H1 (cell line): ENCODE results near the gene FHL1. TPM values are rescaled to one million over a fixed set of nuclear protein-coding genes. Genes with fewer than 3 reads are reported as not detected.

Experiments used
- CTCF ChIA-PET: fragments of 300-600 bp; sonication (Branson Sonifier 250); formaldehyde crosslinking; loops from one replicate; lab custom pipeline; 2021; ENCODE audit not compliant: partially characterized antibody; lab: Charles Lee
- POLR2A ChIA-PET: fragments of 300-600 bp; sonication (Branson Sonifier 250); formaldehyde crosslinking; loops from one replicate; lab custom pipeline; 2021; ENCODE audit warnings: inconsistent platforms; ENCODE audit not compliant: partially characterized antibody; lab: Charles Lee
- DNase-seq, 2 experiments: peaks; one replicate each; pipeline versions ENCODE4 v3.0.0 to v3.0.0-alpha.2; 2010 to 2022; ENCODE audit warnings: low spot score in 2 of 2, low read depth in 1 of 2, mixed read lengths in 1 of 2
- FAIRE-seq: peaks from 2 replicates; lab custom pipeline; 2011; peaks lifted over from hg19 to GRCh38; lab: Jason Lieb, UNC
- H2AFZ ChIP-seq: 2 replicates; pipeline ENCODE4 v1.8.1; 2012; ENCODE audit warnings: low read length, inconsistent platforms
- H2AK5ac ChIP-seq: 2 replicates; pipeline ENCODE4 v1.6.1; 2013; ENCODE audit warnings: low read depth, low read length
- H2BK120ac ChIP-seq: replicated peaks from 2 replicates; pipeline ENCODE3; 2013; ENCODE audit warnings: low read depth, low read length, inconsistent platforms
- H2BK12ac ChIP-seq: 2 replicates; pipeline ENCODE4 v1.6.1; 2013; ENCODE audit warnings: low read depth, low read length
- H2BK15ac ChIP-seq: 2 replicates; pipeline ENCODE4 v1.6.1; 2013; ENCODE audit warnings: low read length
- H2BK20ac ChIP-seq: 2 replicates; pipeline ENCODE4 v1.6.1; 2013; ENCODE audit warnings: low read length
- H2BK5ac ChIP-seq: 2 replicates; pipeline ENCODE4 v1.6.1; 2013; ENCODE audit warnings: low read depth, low read length
- H3K14ac ChIP-seq: 2 replicates; pipeline ENCODE4 v1.6.1; 2013; ENCODE audit warnings: inconsistent platforms; ENCODE audit not compliant: insufficient read length
- H3K18ac ChIP-seq: 2 replicates; pipeline ENCODE4 v1.6.1; 2013; ENCODE audit warnings: low read length; ENCODE audit errors: extremely low read depth
- H3K23ac ChIP-seq: 2 replicates; pipeline ENCODE4 v1.6.1; 2013; ENCODE audit warnings: inconsistent platforms; ENCODE audit not compliant: insufficient read length
- H3K23me2 ChIP-seq: 2 replicates; pipeline ENCODE4 v1.6.1; 2013; ENCODE audit warnings: low read depth, low read length
- H3K27ac ChIP-seq: 2 replicates; pipeline ENCODE4 v1.6.1; 2011; ENCODE audit warnings: low read depth, low read length, inconsistent platforms
- H3K27me3 ChIP-seq, 4 experiments: replicated peaks in 1 of 4; 1 replicate in 1 of 4; 2 replicates in 3 of 4; pipeline versions ENCODE4 v1.6.1 to v1.8.1; 2011 to 2013; ENCODE audit warnings: low read length in 3 of 4, mild to moderate bottlenecking in 3 of 4, inconsistent platforms in 2 of 4, mixed read lengths in 2 of 4, moderate library complexity in 1 of 4; ENCODE audit not compliant: control insufficient read depth in 3 of 4, insufficient read depth in 3 of 4; ENCODE audit errors: extremely low read depth in 1 of 4
- H3K36me3 ChIP-seq, 4 experiments: 2 replicates each; pipeline versions ENCODE4 v1.6.1 to v1.8.1; 2011 to 2013; ENCODE audit warnings: mild to moderate bottlenecking in 4 of 4, low read length in 3 of 4, moderate library complexity in 2 of 4, control low read depth in 1 of 4, inconsistent platforms in 1 of 4; ENCODE audit not compliant: insufficient read depth in 4 of 4, control insufficient read depth in 2 of 4
- H3K4ac ChIP-seq: replicated peaks from 2 replicates; pipeline ENCODE3; 2013; ENCODE audit warnings: low read length, low read depth, mixed read lengths, inconsistent platforms; ENCODE audit not compliant: insufficient read length
- H3K4me1 ChIP-seq, 4 experiments: replicated peaks in 1 of 4; 1 replicate in 1 of 4; 2 replicates in 3 of 4; pipeline versions ENCODE4 v1.6.1 to v1.8.1; 2011 to 2013; ENCODE audit warnings: low read length in 3 of 4, inconsistent platforms in 2 of 4, mixed read lengths in 1 of 4; ENCODE audit not compliant: insufficient read depth in 4 of 4, control insufficient read depth in 3 of 4
- H3K4me2 ChIP-seq, 2 experiments: 2 replicates each; pipeline versions ENCODE4 v1.6.1 to v1.8.1; 2011 to 2013; ENCODE audit warnings: low read depth in 2 of 2, low read length in 2 of 2, control low read depth in 1 of 2, inconsistent platforms in 1 of 2, mild to moderate bottlenecking in 1 of 2; ENCODE audit not compliant: insufficient read depth in 1 of 2
- H3K4me3 ChIP-seq, 4 experiments: fragments of 200-600, 300-600 bp in 1 of 4; sonication (generic), shearing (Covaris generic), sonication (Bioruptor Twin) in 1 of 4; 2 replicates each; pipeline versions ENCODE4 v1.5.1 to v1.8.1; 2011 to 2016; ENCODE audit warnings: low read length in 4 of 4, low read depth in 3 of 4, control low read depth in 2 of 4, inconsistent platforms in 2 of 4, mild to moderate bottlenecking in 2 of 4, mixed read lengths in 1 of 4, moderate library complexity in 1 of 4; ENCODE audit not compliant: insufficient read depth in 2 of 4; ENCODE audit errors: extremely low read depth in 1 of 4
- H3K56ac ChIP-seq: replicated peaks from 2 replicates; pipeline ENCODE3; 2013; ENCODE audit warnings: low read depth, mild to moderate bottlenecking, mixed read lengths, low read length, inconsistent platforms; ENCODE audit not compliant: insufficient read length
- H3K79me1 ChIP-seq: 2 replicates; pipeline ENCODE4 v1.6.1; 2013; ENCODE audit warnings: low read depth, low read length, control low read depth
- H3K79me2 ChIP-seq, 2 experiments: 2 replicates each; pipeline versions ENCODE4 v1.6.1 to v1.8.1; 2012 to 2013; ENCODE audit warnings: low read length in 2 of 2, mild to moderate bottlenecking in 2 of 2, inconsistent platforms in 1 of 2; ENCODE audit not compliant: insufficient read depth in 2 of 2, control insufficient read depth in 1 of 2
- H3K9ac ChIP-seq, 4 experiments: replicated peaks in 1 of 4; 1 replicate in 1 of 4; 2 replicates in 3 of 4; pipeline versions ENCODE4 v1.6.1 to v1.8.1; 2011 to 2013; ENCODE audit warnings: low read depth in 3 of 4, low read length in 3 of 4, control low read depth in 2 of 4, mild to moderate bottlenecking in 2 of 4, moderate library complexity in 2 of 4, inconsistent platforms in 1 of 4; ENCODE audit errors: extremely low read depth in 1 of 4
- H3K9me3 ChIP-seq, 2 experiments: 2 replicates each; pipeline versions ENCODE4 v1.6.1 to v1.8.1; 2012 to 2013; ENCODE audit warnings: mild to moderate bottlenecking in 2 of 2, moderate library complexity in 2 of 2, control low read depth in 1 of 2, inconsistent platforms in 1 of 2, low read depth in 1 of 2, low read length in 1 of 2, mixed read lengths in 1 of 2; ENCODE audit not compliant: insufficient read depth in 2 of 2
- H4K20me1 ChIP-seq, 2 experiments: replicated peaks in 1 of 2; 2 replicates each; pipeline versions ENCODE3 to v1.8.1; 2011 to 2013; ENCODE audit warnings: inconsistent platforms in 2 of 2, low read length in 2 of 2, mild to moderate bottlenecking in 1 of 2; ENCODE audit not compliant: insufficient read depth in 2 of 2, control insufficient read depth in 1 of 2
- H4K5ac ChIP-seq: 2 replicates; pipeline ENCODE4 v1.6.1; 2013; ENCODE audit warnings: low read length, low read depth, mixed read lengths, inconsistent platforms; ENCODE audit not compliant: insufficient read length
- H4K8ac ChIP-seq: 2 replicates; pipeline ENCODE4 v1.8.0; 2013; ENCODE audit warnings: mild to moderate bottlenecking, moderate library complexity, low read length, inconsistent platforms; ENCODE audit not compliant: insufficient read depth; ENCODE audit errors: extremely low read depth
- H4K91ac ChIP-seq: replicated peaks from 2 replicates; pipeline ENCODE3; 2013; ENCODE audit warnings: low read length, mixed read lengths, inconsistent platforms; ENCODE audit not compliant: insufficient read length
- JUN ChIP-seq: IDR thresholded peaks from 2 replicates; pipeline ENCODE4 v1.6.1; 2011; ENCODE audit warnings: low read depth, mild to moderate bottlenecking, improper control_type of control experiment, low read length
- JUND ChIP-seq: IDR thresholded peaks from 2 replicates; pipeline ENCODE4 v1.6.1; 2011; ENCODE audit warnings: mild to moderate bottlenecking, improper control_type of control experiment, low read length
- RBBP5 ChIP-seq: IDR thresholded peaks from 2 replicates; pipeline ENCODE4 v1.7.1; 2012; ENCODE audit warnings: low read depth, mild to moderate bottlenecking, inconsistent platforms, low read length, moderate library complexity, borderline replicate concordance
- TAF7 ChIP-seq: optimal IDR thresholded peaks from 2 replicates; pipeline ENCODE3; 2011; ENCODE audit warnings: low read depth, mild to moderate bottlenecking, inconsistent platforms, low read length, moderate library complexity, borderline replicate concordance
- polyA plus RNA-seq, 7 experiments: library from polyadenylated mRNA; depleted of rRNA in 3 of 7; stranded (reverse) in 5 of 7; unstranded in 2 of 7; fragments of >200 nt in 5 of 7; fragments of 200-250 nt in 2 of 7; gene quantifications; 1 replicate in 5 of 7; 2 replicates in 1 of 7; 4 replicates in 1 of 7; pipeline versions ENCODE4 v1.2.1 to v1.2.3, GENCODE V29; 2011 to 2013; ENCODE audit warnings: missing spikeins in 2 of 7, mixed read lengths in 2 of 7
- total RNA-seq: library from RNA; stranded (reverse); fragmentation: NEBNext Ultra II Directional; extraction: Animal tissue kit (Norgen Biotek cat#: 25700); gene quantifications from 2 replicates; pipeline ENCODE4 v1.2.1, GENCODE V29; 2021
- TF ChIP-seq, protein P1 (sequence below): IDR thresholded peaks from 2 replicates; pipeline ENCODE4 v1.6.1; 2012; ENCODE audit warnings: inconsistent platforms

The FHL1 gene
- total and polyA plus RNA-seq, 2 of the 8 experiments (the other 6 are each of a cell fraction or from before 2014, with no cell fraction given) = 45.0 to 56.5 TPM

- no peak overlapping the region for H4K5ac ChIP-seq
- CTCF ChIA-PET = no interaction called here
- no peak overlapping the region for H3K23ac ChIP-seq
- DNase-seq = no peak
- no peaks in the 10 kb centered on the region for H3K79me2 ChIP-seq
- H3K79me1 ChIP-seq = no peaks in the 10 kb centered on the region
- H4K91ac ChIP-seq = no peak overlapping the region
- H2BK120ac ChIP-seq = no peak overlapping the region
- H3K9ac ChIP-seq = no peak overlapping the region
- no peaks in the 10 kb centered on the region for H3K9me3 ChIP-seq
- no peak overlapping the region for H3K14ac ChIP-seq
- H2BK12ac ChIP-seq = no peak overlapping the region
- no peaks in the 10 kb centered on the region for H3K23me2 ChIP-seq
- H2BK5ac ChIP-seq = no peak overlapping the region
- H3K4me1 ChIP-seq = peaks cover 0 to 2% (median 0%) of the 10 kb centered on the region in 4 experiments; a peak in 1 of 7 replicates
- peaks cover 0 to 1% of the 10 kb centered on the region in 2 experiments for H4K20me1 ChIP-seq
- no peak overlapping the region for H3K18ac ChIP-seq
- no peak overlapping the region for H2BK20ac ChIP-seq
- no peak overlapping the region for H3K56ac ChIP-seq
- no peak for FAIRE-seq
- H3K27me3 ChIP-seq = no peaks in the 10 kb centered on the region
- no peak overlapping the region for H2AK5ac ChIP-seq
- H2AFZ ChIP-seq = no peak overlapping the region
- H2BK15ac ChIP-seq = no peak overlapping the region
- peaks cover 3 to 25% (median 4%) of the 10 kb centered on the region in 4 experiments; a peak in 5 of 8 replicates for H3K36me3 ChIP-seq
- H3K27ac ChIP-seq = no peak overlapping the region
- no peak overlapping the region for H4K8ac ChIP-seq
- no peak overlapping the region for H3K4me3 ChIP-seq
- H3K4ac ChIP-seq = no peak overlapping the region
- POLR2A ChIA-PET = no interaction called here
- no peak overlapping the region for H3K4me2 ChIP-seq
- TF ChIP-seq TAF7 (no peak), RBBP5 (no peak), JUN (no peak), JUND (no peak)
- TF ChIP-seq, protein P1, sequence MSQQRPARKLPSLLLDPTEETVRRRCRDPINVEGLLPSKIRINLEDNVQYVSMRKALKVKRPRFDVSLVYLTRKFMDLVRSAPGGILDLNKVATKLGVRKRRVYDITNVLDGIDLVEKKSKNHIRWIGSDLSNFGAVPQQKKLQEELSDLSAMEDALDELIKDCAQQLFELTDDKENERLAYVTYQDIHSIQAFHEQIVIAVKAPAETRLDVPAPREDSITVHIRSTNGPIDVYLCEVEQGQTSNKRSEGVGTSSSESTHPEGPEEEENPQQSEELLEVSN = no peak
Observed at GRCh38 chrX:136215559-136215958, 68.2 kb downstream of the FHL1 start.
